ENCODE results near the gene ZNF362.
"Not testable (repeated sequence)": the region's sequence is repeated elsewhere in the genome, so short reads cannot be mapped to it uniquely, and the experiment has no call there.

ZNF362 gene

DNA sequence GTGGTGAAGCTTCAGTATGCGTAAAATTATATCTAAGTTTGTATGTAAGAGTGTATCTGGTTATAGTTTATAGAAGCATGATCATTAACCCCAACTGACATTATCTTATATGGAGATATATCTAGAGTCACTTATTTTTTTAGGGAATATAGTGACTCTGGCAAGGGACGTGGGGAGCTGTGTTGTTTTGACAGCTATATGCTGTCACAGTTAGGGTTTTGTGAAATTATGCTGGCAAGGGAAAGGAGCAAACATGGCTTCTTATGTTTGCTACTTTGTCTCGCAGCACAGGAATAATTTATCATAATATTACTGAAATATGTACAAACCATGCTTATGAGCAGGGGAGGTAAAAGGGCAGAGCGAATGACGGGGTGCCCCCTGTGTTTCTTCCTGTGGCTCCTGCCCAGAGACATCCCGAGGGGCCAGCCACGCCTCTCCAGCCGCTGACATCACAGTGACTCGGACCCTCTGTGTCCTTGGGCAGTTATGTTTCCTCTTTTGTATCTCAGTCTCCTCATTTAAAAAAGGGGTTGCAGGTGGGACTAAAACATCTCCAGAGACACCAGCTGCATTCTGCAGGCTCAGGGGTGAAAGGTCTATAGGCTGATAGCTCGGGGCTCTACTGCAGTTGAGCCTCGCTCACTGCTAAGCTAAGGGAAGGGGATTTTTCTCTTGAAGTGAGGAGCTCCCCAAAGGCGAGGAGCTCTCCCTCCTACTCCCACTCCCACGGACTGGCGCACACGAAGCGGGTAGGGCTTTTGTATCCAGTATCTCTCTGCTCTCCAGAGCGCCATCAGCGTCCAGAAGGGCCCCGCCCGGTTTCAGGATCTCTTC, 49.7 kb downstream of the ZNF362 start:
- Histone ChIP-seq H3K9me3 (ENCODE audit: control insufficient read depth, insufficient read depth, low read length) (no peaks in the 10 kb centered on the region), H3K9ac (ENCODE audit: low read depth, low read length) (peak overlapping the region; percentile 11; the same call in 1 of the 2 replicates), H3K36me3 (ENCODE audit: insufficient read depth, low read length) (no peaks in the 10 kb centered on the region), H3K4me1 (ENCODE audit: insufficient read depth, low read length) (no peaks in the 10 kb centered on the region; the same call in 1 of the 2 replicates)

DNA sequence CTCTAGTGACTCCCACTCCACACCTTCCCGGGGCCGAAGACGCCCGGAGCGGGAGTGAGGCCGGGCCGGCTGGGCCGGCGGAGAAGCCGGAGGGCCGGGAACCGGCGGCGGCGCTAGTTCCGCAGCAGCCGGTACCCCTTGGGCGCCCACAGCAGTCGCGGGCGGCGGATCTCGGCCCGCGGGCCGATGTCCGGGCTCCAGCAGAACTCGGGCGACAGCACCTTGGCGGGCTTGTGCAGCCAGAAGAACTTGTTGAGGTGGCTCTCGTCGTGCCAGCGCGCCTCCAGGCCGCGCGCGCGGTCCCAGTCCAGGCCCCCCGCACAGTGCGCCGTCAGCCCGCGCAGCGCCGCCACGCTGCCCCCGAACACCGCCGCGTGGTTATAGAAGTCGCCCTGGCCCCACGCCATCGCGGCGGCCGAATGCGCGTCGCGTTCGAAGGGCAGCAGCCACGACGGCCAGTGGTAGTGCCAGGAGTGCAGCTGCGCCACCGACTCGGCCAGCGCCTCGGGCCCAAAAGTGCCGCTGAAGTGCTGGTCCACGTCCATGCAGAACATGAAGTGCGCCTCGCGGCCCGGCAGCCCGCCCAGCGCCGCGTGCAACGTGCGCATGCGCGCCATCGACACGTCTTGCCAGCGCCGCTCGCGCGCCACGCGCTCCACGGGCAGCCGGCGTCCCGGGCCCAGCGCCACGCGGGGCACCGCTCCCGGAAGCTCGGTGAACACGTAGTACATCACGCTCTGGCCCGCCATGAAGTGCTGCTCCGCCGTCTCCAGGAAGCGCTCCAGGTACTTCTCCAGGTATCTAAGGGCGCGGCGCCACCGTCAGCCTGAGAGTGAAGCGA, 50.6 kb downstream of the ZNF362 start:
- H3K36me3 ChIP-seq (ENCODE audit: insufficient read depth, low read length) = no peaks in the 10 kb centered on the region
- H3K4me1 ChIP-seq (ENCODE audit: insufficient read depth, low read length) = no peaks in the 10 kb centered on the region; the same call in 1 of the 2 replicates
- peak overlapping the region; percentile 11; the same call in 1 of the 2 replicates for H3K9ac ChIP-seq (ENCODE audit: low read depth, low read length)
- no peaks in the 10 kb centered on the region for H3K9me3 ChIP-seq (ENCODE audit: control insufficient read depth, insufficient read depth, low read length)

DNA sequence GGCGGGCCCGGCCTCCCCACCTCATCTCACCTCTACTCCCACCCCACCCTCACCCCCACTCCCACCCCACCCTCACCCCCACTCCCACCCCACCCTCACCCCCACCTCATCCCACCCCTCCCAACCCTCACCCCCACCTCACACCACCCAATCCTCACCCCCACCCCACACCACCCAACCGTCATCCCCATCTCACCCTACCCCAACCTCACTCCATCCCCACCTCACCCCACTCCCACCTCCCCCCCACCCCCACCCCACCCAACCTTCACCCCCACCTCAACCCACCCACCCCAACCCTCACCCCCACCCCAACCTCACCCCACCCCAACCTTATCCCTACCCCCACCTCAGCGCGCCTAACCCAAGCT, 51.2 kb downstream of the ZNF362 start:
- no peaks in the 10 kb centered on the region for H3K9me3 ChIP-seq (ENCODE audit: control insufficient read depth, insufficient read depth, low read length)
- H3K36me3 ChIP-seq (ENCODE audit: insufficient read depth, low read length) = no peaks in the 10 kb centered on the region
- H3K9ac ChIP-seq (ENCODE audit: low read depth, low read length) = no peak overlapping the region
- H3K4me1 ChIP-seq (ENCODE audit: insufficient read depth, low read length) = no peaks in the 10 kb centered on the region; the same call in 1 of the 2 replicates

GRCh38 chr1:33309351-33309750, 53.1 kb downstream of the ZNF362 start:
- H3K36me3 ChIP-seq (ENCODE audit: insufficient read depth, low read length); H3K4me1 ChIP-seq (ENCODE audit: insufficient read depth, low read length); H3K9me3 ChIP-seq (ENCODE audit: control insufficient read depth, insufficient read depth, low read length); H3K9ac ChIP-seq (ENCODE audit: low read depth, low read length): not testable (repeated sequence)

DNA sequence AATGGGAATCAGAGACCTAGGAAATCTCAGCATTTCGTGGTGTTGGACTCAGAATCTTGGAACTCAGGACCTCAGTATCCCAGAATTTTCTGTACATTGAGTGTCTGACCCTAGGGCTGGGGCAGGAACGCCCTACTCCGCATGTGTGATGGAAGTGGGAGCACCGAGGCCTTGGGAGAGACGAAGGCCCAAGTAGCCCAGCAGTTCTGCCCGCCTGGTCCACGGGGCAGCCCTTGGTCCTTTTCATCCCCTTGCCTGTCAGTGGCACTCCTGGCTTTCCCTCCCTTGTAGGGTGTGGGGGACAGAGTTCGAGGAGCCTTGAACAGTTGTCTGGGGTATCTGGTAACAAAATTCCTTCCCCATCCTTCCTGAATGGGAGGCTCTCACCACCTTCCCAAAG, 54.4 kb downstream of the ZNF362 start:
- Histone ChIP-seq H3K36me3 (ENCODE audit: insufficient read depth, low read length) (no peaks in the 10 kb centered on the region), H3K9ac (ENCODE audit: low read depth, low read length) (no peak overlapping the region), H3K9me3 (ENCODE audit: control insufficient read depth, insufficient read depth, low read length) (no peaks in the 10 kb centered on the region), H3K4me1 (ENCODE audit: insufficient read depth, low read length) (no peaks in the 10 kb centered on the region; the same call in 1 of the 2 replicates)

- Histone ChIP-seq H3K4me1 (ENCODE audit: insufficient read depth, low read length) (no peaks in the 10 kb centered on the region), H3K36me3 (ENCODE audit: insufficient read depth, low read length) (no peaks in the 10 kb centered on the region), H3K9ac (ENCODE audit: low read depth, low read length) (no peak overlapping the region), H3K9me3 (ENCODE audit: control insufficient read depth, insufficient read depth, low read length) (no peaks in the 10 kb centered on the region)
Observed at GRCh38 chr1:33311706-33312412, 55.6 kb downstream of the ZNF362 start.

- Histone ChIP-seq H3K9me3 (ENCODE audit: control insufficient read depth, insufficient read depth, low read length) (no peaks in the 10 kb centered on the region), H3K36me3 (ENCODE audit: insufficient read depth, low read length) (no peaks in the 10 kb centered on the region), H3K4me1 (ENCODE audit: insufficient read depth, low read length) (no peaks in the 10 kb centered on the region), H3K9ac (ENCODE audit: low read depth, low read length) (no peak overlapping the region)
Observed at GRCh38 chr1:33312413-33312749, 56.1 kb downstream of the ZNF362 start.

DNA sequence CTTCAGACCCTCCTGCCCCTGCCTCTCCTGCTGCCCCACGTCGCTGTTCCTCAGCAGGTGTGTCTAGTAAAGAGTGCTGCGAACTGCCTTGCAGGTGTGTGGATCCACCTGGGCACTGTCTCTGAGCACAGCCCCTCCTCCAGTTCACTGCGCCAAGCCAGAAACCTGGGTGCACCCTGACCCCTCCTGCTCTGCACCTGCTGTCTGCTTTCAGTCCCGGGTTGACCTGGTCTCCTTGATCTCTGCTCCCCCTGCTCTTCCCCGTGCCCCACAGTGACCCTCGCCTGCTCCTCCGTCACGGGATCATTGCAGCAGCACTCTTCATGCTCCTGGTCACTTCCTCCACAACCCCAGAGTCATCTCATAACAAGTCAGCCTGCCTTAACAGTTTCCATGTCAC, 58.1 kb downstream of the ZNF362 start:
- no peaks in the 10 kb centered on the region for H3K9me3 ChIP-seq (ENCODE audit: control insufficient read depth, insufficient read depth, low read length)
- no peaks in the 10 kb centered on the region for H3K36me3 ChIP-seq (ENCODE audit: insufficient read depth, low read length)
- H3K4me1 ChIP-seq (ENCODE audit: insufficient read depth, low read length) = no peaks in the 10 kb centered on the region
- H3K9ac ChIP-seq (ENCODE audit: low read depth, low read length) = no peak overlapping the region

GRCh38 chr1:33316601-33317000, 60.3 kb downstream of the ZNF362 start:
- no peak overlapping the region for H3K9ac ChIP-seq (ENCODE audit: low read depth, low read length)
- H3K9me3 ChIP-seq (ENCODE audit: control insufficient read depth, insufficient read depth, low read length) = no peaks in the 10 kb centered on the region
- no peaks in the 10 kb centered on the region for H3K4me1 ChIP-seq (ENCODE audit: insufficient read depth, low read length)
- H3K36me3 ChIP-seq (ENCODE audit: insufficient read depth, low read length) = no peaks in the 10 kb centered on the region

DNA sequence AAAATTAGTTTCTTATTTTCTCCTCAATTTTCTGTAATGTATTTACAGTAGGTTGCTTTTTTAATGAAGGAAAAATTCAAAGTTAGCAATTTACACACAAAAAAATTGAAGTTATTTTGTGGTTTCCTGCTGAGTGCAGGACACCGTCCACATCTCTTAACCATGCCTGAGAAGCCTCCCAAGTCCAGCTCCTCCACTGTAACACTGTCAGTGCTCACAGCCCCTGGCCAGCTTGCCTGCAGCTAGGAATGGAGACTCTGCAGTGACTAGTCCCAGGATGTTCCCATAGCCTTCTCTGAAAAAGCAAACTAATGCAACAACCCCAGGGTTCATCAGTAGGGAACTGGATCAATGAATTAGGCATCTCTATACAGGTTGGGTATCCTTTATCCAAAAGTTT, 61.1 kb downstream of the ZNF362 start:
- Histone ChIP-seq H3K4me1 (ENCODE audit: insufficient read depth, low read length) (no peaks in the 10 kb centered on the region), H3K36me3 (ENCODE audit: insufficient read depth, low read length) (no peaks in the 10 kb centered on the region), H3K9ac (ENCODE audit: low read depth, low read length) (no peak overlapping the region)

GRCh38 chr1:33317946-33318345, 61.7 kb downstream of the ZNF362 start:
- Histone ChIP-seq H3K36me3 (ENCODE audit: insufficient read depth, low read length) (no peaks in the 10 kb centered on the region), H3K9me3 (ENCODE audit: control insufficient read depth, insufficient read depth, low read length) (no peaks in the 10 kb centered on the region), H3K4me1 (ENCODE audit: insufficient read depth, low read length) (no peaks in the 10 kb centered on the region), H3K9ac (ENCODE audit: low read depth, low read length) (no peak overlapping the region)

More for the DNA sequence above, 61.1 kb downstream of the ZNF362 start:
- no peaks in the 10 kb centered on the region for H3K9me3 ChIP-seq (ENCODE audit: control insufficient read depth, insufficient read depth, low read length)

GRCh38 chr1:33319186-33319948, 63.1 kb downstream of the ZNF362 start:
- H3K9ac ChIP-seq (ENCODE audit: low read depth, low read length) = no peak overlapping the region
- H3K4me1 ChIP-seq (ENCODE audit: insufficient read depth, low read length) = no peaks in the 10 kb centered on the region
- H3K9me3 ChIP-seq (ENCODE audit: control insufficient read depth, insufficient read depth, low read length) = no peaks in the 10 kb centered on the region
- no peaks in the 10 kb centered on the region for H3K36me3 ChIP-seq (ENCODE audit: insufficient read depth, low read length)

DNA sequence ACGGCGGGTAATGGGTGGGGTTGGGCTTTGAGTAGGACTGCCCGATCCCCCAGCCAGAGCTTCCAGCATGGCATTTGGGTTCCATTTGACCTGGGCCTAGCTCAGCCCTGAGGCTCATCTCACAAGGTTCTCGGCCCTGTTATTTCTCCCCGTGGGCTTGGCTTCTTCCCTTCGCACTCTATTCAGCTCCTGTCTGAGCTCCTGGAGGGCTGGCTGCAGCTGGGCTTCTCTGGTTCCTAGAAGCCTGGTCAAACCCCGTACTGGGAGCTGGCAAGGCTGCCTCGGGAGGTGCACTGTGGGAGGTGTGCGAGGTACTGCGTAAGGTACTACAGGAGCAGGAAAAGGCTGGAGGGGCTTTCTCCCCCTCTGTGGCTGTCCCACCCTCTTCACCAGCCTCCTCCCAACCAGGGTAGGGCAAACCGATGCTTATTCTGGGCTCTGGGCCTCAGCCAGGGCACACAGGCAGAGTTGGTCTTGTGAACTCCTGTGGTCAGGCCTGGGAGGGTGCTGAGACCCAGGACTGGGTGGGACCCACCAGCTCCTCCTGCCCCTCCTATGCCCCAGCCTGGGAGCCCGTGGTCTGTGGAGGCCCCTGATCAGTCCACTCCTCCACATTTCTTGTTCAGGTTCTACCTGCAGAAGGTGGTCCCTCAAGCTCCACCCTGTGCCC, 63.8 kb downstream of the ZNF362 start:
- Histone ChIP-seq H3K9ac (ENCODE audit: low read depth, low read length) (no peak overlapping the region), H3K4me1 (ENCODE audit: insufficient read depth, low read length) (no peaks in the 10 kb centered on the region), H3K36me3 (ENCODE audit: insufficient read depth, low read length) (no peaks in the 10 kb centered on the region), H3K9me3 (ENCODE audit: control insufficient read depth, insufficient read depth, low read length) (no peaks in the 10 kb centered on the region)

Data from ES-I3 (cell line).